GDM1 (cell line): ENCODE data around the gene HSPE1.
A peak's percentile ranks its signal among the peaks of the same experiment; 100 is the strongest.
"Not testable (repeated sequence)": the region's sequence is repeated elsewhere in the genome, so short reads cannot be mapped to it uniquely, and the experiment has no call there.

Source experiments
- DNase-seq: peaks from one replicate; lab custom pipeline; 2025; lab: John Stamatoyannopoulos, UW

The HSPE1 gene

DNA sequence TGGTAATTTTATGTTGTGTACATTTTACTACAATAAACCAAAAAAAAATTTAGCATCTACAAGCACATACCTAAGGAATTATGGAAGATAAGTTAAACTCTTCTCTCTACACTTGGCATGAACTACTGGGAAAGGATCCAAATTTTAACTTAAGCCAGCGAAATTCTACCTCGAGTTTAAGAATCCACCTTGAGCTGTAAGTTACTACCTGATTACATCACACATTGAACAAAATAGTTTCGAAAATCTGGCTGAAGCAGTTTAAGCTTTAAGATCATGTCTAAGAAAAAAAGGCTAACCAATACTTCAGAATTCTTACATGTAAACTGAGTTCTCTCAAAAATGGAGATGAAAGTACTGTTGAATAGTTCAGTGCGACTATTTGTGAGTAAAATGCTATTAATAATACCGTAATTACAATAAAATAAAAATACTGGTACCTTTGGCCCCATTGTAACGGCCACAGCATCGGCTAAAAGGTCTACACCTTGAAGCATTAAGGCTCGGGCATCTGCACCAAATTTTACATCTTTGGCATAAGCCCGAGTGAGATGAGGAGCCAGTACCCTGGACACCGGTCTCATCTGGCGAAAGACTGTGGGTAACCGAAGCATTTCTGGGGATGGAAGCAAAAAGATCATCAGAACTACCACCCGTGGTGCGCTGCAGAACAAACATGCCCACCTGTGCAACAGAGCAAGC is 1.8 kb upstream of the HSPE1 start:
- DNase-seq = no peak

DNA sequence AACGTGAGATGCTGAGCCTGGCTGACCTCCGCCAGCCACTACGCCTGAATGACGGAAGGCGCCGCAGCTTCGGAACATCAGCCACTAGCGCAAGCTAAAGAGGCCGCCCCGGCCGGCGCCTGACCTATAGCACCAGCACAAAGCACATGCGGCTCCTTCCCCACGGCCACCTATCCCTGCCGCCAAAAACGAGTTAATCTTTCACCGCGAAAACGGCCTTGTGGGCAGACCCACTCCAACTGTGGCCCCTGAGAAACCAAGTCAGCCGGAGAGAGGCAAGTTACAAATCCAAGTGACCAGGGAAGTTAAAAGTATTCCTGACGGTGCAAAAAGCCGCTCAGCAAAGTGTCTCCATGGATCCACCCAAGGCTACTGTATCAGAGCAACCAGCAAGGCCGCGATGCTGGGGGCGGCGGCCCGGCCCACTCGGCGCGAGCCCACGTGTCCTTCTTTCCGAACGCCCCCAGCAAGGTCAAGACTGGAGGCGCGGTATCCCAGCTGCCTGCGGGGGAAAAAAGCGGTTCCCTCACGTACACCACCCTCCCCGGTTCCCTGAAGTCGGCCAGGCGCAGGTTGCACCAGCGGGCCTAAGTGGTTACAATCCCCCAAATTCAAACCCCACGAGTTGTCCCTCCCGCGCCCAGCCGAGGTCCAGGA is 1.1 kb upstream of the HSPE1 start:
- DNase-seq = no peak

DNA sequence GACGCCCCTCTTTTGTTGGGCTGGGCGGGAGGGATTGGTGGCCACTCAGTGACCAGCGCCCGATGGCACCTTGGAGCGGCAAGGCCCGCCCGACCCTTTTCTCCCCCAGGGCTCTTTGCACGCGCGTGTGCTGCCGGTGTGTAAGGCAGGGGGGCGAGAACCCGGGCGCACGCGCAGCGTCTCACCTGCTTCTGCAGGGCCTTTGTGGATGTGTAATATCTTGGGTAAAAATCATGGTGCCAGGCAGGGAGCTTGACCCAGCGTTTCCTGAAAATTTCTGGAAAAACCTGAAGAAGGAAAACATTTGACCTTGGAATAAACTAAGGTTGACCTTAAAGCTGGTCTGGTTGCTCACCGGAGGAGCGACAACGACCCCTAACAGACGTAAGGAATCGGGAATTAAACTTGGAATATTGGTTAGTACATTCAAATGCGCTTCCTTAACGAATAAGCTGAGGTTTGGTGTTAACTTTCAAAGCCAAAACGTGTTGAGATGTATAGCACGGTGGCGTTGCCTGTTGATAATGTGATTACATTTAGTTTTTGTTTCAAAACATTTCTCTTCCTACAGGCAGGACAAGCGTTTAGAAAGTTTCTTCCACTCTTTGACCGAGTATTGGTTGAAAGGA is 438 bp downstream of the HSPE1 start:
- no peak for DNase-seq

DNA sequence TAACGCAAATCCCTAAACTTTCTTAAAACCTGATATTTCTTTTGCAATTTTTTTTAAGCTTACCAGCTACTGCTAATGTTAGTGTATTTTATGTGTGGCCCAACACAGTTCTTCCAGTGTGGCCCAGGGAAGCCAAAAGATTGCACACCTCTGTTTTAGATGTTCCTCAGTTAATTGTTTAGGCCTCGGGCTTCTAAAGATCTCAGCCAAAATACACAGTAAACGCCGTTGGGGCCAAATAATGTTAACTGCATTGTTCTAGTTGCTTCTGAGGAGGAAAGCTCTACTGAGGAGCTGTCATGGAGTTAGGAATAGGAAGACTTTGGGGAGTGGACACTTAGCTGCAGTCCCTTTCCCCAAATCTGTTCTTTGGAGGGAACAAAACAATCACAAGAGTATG is 2.0 kb downstream of the HSPE1 start:
- DNase-seq = no peak

DNA sequence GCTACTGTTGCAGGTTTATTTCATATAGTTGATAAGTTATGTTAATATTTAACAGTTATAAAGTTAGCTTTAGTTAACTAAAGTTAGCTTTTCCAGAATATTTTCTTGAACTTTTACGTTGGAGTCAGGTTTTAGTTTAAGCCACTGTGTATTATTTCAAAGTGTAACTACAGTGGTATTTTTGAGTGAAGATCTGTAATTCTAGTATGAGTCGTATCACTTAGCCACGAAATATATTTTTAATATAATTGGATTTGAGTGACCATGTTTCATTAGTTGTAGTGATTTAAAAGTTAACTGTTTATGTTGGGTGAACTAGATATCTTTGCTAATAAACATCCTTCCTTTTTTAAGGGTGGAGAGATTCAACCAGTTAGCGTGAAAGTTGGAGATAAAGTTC is 2.5 kb downstream of the HSPE1 start:
- no peak for DNase-seq

DNA sequence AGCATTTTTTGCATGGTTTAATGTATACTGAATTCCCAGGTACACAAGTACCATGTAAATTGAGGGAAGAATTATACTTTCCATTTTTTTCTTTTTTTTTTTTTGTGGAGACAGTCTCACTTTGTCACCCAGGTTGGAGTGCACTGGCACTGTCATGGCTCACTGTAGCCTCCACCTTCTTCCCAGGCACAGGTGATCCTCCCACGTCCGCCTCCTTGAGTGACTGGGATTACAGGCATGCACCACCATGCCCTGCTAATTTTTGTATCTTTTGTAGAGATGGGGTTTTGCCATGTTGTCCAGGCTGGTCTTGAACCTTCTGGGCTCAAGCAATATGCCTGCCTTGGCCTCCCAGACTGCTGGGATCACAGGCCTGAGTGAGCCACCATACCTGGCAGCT is 3.8 kb downstream of the HSPE1 start:
- DNase-seq = no peak

DNA sequence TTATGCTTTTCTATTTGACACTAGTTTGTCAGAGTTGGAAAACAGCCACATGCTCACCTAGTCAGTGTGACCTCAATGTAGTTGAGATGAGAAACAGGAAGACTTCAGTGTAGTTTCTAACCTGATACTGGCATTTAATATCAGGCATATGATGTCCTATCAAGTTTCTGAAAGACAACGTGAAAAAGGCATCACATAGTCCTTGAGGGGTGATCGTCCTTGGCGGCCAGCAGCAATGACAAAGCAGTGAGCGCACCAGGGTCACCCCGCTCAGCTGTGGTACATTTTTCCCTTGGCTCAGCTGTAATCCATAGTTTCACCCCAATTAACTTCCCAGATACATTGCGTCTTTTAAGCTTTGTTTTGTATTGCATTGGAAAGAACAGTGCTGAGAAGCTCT is 4.3 kb downstream of the HSPE1 start:
- DNase-seq = no peak

DNA sequence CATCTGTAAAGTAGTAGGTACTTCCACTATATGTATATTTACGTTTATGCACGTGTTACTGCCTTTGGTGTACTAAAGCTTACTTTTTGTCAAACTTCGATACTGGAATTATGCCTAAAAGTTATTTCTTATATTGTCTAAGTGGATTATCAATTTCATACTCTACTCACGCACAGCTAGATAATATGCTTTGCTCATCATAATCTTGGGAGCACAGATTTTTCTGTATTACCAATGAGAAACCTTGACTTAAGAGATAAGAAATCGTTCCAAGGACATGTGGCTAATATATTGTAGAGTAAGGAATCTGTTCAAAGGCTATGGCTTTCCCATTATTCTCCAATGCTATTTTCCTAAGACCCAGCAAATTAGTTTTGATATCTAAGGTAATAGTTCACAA is 6.5 kb downstream of the HSPE1 start:
- no peak for DNase-seq

DNA sequence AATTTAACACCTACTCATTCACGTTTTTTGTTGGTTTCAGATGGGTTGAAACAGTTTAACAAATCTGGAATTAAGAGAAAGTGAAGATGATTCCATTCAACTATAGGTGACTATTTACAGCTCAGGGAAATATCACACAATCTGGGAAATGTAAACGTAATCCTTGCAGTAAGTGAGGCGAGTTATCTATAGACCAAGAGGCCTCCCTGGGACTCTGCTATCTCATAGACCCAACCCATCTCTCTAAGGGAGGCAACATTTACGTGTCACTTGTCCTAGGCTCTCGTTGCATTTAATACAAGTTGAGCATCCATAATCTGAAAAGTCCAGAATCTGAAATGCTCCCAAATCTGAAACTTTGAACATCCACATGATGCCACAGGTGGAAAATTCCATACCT is 13.7 kb downstream of the HSPE1 start:
- DNase-seq = no peak

DNA sequence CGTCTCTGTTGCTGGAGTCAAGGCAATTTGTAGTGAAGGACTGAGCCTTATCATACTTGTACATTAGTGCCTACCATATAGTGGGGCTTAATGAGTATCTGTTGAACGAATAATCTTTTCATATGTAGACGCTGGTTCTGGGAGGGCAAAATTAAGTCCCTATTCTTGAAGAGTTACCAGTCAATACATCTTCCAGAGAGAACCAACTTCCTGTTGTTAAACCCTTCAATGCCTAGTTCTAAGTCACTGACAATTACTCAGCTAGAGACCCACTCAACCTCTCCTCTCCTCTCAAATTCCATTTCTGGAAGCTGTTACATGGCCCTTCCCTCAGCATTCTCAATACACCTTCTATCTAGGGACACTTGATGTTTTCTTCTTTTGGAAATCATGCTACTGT is 14.6 kb downstream of the HSPE1 start:
- no peak for DNase-seq

DNA sequence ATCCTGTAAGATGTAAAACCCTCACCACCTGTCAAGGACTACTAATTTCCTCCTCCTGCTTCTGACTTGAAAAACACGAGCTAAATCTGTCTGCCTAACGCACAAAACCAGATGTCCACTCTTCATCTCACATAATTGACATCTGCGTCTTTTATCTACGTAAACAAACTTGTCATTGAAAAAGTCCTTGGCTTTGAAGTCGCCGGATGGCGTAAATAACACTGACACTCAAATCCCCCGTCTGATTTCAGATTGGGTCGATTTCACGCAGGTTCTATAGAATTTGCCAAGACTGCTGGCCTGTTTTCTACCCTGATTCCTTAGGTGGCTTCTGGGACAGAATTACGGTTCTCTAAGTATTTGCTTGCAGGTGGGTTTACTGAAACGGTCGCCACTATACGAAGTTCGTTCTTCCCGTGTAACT is 15.1 kb downstream of the HSPE1 start:
- DNase-seq = no peak

DNA sequence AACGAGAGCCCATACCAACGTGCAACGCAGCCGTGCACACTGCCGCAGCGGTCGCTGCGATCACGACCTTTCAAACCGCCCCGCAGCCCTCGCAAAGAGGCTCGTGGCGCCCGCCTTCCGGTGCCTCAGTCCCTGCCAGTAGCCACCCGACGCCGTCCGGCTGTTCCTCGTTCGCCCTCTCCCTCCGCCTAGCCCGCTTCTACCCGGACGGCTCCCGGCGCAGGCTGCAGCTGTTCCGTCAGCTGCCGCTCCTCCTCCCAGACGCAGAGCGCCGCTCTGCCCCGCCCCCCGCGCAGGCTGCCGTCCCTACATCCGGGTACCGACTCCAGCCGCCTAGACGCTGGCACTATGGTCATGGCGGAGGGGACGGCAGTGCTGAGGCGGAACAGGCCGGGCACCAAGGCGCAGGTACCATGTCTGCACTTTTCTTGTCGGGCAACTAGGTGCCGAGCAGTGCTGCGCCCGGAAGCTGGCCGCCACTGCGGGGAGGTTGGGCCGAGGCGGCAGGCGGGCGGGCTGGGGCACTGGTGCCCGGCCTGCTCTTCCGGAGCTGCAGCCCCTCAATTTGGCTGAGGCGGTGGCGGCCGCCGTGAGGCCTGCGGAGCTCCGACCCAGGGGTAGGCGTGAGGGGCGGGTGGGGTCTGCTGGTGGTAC is 15.7 kb downstream of the HSPE1 start, which contains the start of gene MOB4:
MOB4 (plus strand) TSS at position 328 of the 654 bp plus-strand sequence; CDS start at position 349, 21 bp downstream.
- DNase-seq = peak; percentile 96

DNA sequence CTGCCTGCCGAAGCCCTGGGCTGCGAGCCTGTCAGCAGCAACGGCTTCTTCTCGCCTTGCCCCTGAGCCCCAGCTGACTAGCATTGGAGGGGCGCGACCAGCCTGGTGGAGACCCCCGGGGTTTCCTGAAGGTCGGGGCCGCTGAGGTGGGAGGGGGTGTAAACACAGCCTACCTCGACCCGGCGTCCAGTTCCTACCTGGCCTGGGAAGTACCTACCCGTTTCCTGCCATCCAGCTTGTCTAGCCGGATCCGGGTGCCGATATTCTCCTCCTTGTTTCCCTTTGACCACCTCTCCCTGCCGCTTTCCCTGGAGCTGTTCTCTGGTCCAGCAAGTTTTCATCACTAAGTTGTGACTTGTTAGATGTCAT is 16.2 kb downstream of the HSPE1 start:
- DNase-seq = no peak

DNA sequence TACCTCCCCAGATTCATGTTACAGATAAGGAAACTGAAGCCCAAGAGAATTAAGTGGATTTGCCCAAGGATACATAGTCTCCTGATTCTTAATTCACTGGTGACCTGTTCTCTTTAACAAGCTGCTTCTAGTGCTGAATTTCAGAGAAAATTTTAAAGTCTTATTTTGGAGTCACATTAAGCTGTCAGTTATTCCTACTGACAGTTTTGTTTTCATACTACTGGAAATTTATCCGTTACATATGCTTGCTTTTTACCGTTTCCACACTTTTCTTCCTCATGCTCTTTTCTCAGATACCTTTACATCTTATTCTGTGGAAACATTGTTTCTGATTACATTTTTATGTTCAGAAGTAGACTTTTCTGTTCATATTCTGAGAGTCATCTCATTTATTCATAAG is 17.0 kb downstream of the HSPE1 start:
- no peak for DNase-seq

DNA sequence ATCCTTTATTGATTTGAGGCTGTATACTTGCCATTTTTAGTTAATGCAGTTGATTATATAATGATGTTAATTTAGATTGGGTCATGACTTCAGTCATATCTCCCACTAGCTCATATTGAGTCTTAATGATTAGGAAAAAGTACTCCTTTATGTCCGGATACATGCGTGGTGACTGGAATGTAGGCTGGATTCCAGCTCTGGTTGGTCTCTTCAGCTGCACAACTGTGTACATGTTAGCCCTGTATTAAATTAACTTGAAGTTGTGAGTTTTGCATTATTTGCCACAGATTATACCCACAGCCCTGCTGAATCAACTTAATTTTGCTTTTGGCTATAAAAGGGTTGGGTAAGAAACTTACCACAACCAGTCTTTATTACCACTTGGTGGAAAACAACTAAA is 38.2 kb downstream of the HSPE1 start:
- no peak for DNase-seq

DNA sequence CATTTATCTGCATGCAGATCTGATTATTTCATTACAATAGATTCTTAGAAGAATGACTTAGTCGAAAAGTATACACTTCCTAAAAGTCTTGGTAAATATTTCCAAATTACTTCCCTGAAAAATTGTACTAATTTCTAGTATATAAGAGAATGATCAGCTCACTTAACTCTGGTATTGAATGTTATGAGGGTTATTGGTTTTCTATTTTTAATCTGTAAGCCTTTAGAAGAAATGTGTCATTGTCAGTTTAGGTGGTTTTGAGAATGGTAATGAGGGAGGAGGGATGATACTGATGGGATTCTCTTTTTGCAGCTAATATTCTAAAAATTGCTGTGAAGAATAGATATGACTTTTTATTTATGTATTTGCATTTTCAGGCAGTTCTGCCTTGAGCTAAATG is 39.6 kb downstream of the HSPE1 start:
- DNase-seq = no peak

DNA sequence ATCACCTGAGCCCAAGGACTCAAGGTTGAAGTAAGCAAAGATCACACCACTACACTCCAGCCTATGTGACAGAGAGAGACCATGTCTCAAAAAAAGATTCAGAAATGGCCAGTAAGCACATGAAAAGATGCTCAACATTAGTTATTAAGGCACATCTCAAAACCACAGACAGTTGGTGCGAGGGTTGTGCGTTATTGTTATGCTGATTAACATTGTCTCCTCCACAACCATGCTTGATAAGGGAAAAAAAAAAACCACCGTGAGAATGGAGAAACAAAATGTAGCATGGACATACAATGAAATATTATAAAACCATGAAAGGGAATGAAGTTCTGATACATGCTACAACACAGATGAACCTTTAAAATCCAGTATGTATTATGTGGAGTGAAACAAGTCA is 43.0 kb downstream of the HSPE1 start:
- no peak for DNase-seq

DNA sequence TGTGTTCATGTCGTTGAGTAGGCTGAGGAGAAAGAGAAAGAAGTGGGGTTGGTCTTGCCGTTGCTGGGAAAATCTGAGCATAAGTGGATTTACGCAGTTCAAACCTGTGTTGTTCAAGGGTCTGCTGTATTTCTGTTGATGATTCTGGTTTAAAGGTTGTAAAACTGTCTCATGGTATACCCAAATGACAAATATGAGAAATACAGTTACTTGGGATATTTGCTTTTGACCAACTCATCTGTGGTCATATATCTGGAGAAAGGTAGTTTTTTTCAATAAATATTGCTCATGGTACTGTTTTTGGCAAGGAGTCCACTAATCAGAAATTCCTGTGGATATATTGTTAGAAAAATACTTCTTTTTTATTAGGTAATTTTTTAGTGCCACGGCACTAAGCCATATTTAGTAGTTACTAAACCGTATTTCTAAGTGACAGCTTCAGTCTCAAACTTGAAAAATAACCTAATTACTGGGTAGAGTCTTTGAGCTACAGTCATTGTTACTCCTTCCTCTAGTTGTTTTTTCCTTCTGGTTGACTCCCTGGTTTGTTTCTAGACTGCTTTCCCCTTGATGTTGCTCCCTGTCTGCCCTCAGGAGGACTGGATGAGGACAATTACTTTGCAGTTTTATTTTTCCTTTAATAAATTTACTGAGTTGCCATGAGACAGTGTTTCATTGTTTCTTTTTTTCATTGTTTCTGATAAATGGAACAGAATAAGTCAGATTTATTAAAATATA is 47.2 kb downstream of the HSPE1 start:
- no peak for DNase-seq

DNA sequence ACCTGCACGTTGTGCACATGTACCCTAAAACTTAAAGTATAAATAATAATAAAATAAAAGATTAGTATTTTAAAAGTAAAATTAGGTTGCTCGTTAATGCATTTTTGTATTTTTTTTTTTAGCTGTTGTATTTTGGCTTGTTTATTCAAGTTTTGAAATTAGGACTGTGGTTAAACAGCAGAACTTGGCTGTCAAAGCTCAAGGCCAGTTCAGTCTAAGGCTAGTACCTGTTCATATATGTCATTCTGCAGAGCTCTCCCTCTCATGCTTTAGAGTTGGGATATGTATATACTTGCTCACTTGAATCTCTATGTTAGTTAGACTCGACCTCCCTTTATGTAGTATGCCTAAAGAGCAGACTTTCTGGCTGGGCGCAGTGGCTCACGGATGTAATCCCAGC is 48.4 kb downstream of the HSPE1 start:
- no peak for DNase-seq

DNA sequence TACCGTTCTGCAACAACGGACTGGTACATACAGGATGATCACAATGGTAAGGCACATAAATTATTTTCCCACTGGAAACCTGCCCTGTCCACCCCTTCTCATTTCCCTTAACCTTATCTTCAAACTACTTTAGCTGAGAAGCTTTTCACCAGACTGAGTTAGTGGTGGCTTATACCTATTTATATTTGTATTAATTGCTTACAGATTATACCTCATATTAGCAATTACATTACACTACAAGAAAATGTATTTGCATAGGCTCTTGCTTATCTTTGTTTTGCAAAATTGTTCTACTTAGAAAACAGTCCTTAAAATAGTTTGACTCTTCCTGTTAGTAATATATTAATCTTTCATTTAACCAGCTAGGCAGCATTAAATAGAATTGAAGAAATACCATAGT is 51.1 kb downstream of the HSPE1 start:
- DNase-seq = not testable (repeated sequence)
